Neural crest cell (in vitro differentiated cells): ENCODE measurements around the gene GPR158. TPM values are rescaled to one million over a fixed set of nuclear protein-coding genes. Genes with fewer than 3 reads are reported as not detected.

Source experiments
- DNase-seq: peaks from one replicate; pipeline ENCODE4 v3.0.0; 2021; ENCODE audit warnings: low read depth, mixed read lengths, low spot score
- H3K27ac Mint-ChIP-seq: one replicate; pipeline ENCODE4 v1.8.0; 2021; ENCODE audit warnings: mild to moderate bottlenecking, mixed read lengths; ENCODE audit not compliant: unreplicated experiment
- H3K27me3 Mint-ChIP-seq: 2 replicates; pipeline ENCODE4 v1.8.0; 2021; ENCODE audit warnings: low read depth, mild to moderate bottlenecking, mixed read lengths
- H3K36me3 Mint-ChIP-seq: 2 replicates; pipeline ENCODE4 v1.8.0; 2021; ENCODE audit warnings: low read depth, mild to moderate bottlenecking, mixed read lengths
- H3K4me1 Mint-ChIP-seq: 2 replicates; pipeline ENCODE4 v1.8.0; 2021; ENCODE audit warnings: mixed read lengths
- H3K4me3 Mint-ChIP-seq: one replicate; pipeline ENCODE4 v1.8.0; 2021; ENCODE audit warnings: mild to moderate bottlenecking, mixed read lengths
- H3K9me3 Mint-ChIP-seq: 2 replicates; pipeline ENCODE4 v1.8.0; 2021; ENCODE audit warnings: mixed read lengths
- total RNA-seq: library from RNA; stranded (reverse); gene quantifications from 2 replicates; pipeline ENCODE4 v1.2.1, GENCODE V29; 2021
- TF ChIP-seq, protein P1 (sequence below): fragments of 200-600 bp; sonication (generic); conservative IDR thresholded peaks from 2 replicates; pipeline ENCODE4 v1.5.0; 2021; ENCODE audit warnings: antibody characterized with exemption, mild to moderate bottlenecking

The GPR158 gene
- total RNA-seq, 1 donor from 2014 or later, result 0.26 TPM

DNA sequence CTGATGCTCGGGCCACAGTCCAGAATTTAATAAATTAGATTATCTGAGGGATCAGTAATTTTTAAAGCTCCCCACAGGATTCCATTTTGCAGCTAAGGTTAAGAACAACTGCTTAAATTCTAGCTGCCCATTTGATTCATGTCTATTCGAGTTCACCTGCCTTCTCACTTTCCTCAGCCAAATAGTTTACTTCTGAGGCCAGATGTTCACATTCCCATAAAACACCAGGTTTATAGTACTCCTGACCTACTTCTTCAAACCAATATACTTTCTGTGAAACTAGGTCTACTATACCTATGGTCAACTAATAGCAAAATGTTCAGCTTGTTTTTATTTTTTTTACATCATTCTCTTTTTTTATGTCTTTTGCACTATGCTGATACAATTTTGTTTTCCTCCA is 86.3 kb downstream of the GPR158 start:
- H3K27me3 Mint-ChIP-seq, result no peaks in the 10 kb centered on the region
- no peaks in the 10 kb centered on the region for H3K9me3 Mint-ChIP-seq
- no peaks in the 10 kb centered on the region for H3K36me3 Mint-ChIP-seq
- H3K4me3 Mint-ChIP-seq, result no peak overlapping the region
- DNase-seq, result no peak
- no peaks in the 10 kb centered on the region for H3K4me1 Mint-ChIP-seq
- no peak overlapping the region for H3K27ac Mint-ChIP-seq
- TF ChIP-seq, protein P1, sequence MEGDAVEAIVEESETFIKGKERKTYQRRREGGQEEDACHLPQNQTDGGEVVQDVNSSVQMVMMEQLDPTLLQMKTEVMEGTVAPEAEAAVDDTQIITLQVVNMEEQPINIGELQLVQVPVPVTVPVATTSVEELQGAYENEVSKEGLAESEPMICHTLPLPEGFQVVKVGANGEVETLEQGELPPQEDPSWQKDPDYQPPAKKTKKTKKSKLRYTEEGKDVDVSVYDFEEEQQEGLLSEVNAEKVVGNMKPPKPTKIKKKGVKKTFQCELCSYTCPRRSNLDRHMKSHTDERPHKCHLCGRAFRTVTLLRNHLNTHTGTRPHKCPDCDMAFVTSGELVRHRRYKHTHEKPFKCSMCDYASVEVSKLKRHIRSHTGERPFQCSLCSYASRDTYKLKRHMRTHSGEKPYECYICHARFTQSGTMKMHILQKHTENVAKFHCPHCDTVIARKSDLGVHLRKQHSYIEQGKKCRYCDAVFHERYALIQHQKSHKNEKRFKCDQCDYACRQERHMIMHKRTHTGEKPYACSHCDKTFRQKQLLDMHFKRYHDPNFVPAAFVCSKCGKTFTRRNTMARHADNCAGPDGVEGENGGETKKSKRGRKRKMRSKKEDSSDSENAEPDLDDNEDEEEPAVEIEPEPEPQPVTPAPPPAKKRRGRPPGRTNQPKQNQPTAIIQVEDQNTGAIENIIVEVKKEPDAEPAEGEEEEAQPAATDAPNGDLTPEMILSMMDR, result no peak

DNA sequence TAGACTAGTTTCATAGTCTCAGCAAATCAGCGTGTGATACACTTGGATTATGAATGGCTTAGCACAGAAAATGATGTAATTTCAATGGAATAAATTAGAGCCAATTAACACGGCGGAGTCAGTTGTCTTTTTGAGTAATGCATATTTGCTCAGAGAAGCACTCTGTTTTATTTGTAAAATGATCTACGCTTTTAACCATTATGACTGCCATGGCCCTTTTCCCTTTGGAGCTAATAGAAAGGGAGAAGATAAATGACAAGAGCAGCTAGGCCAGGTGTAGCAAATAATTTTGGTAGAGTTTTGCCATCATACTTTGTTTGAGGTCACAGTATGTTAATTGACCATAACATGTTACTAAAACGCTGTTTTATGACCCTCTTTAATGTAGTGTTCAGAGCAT is 86.8 kb downstream of the GPR158 start:
- H3K4me3 Mint-ChIP-seq, result no peak overlapping the region
- H3K27me3 Mint-ChIP-seq, result no peaks in the 10 kb centered on the region
- no peaks in the 10 kb centered on the region for H3K4me1 Mint-ChIP-seq
- TF ChIP-seq, protein P1, result no peak
- no peaks in the 10 kb centered on the region for H3K36me3 Mint-ChIP-seq
- H3K9me3 Mint-ChIP-seq, result no peaks in the 10 kb centered on the region
- no peak for DNase-seq
- H3K27ac Mint-ChIP-seq, result no peak overlapping the region

DNA sequence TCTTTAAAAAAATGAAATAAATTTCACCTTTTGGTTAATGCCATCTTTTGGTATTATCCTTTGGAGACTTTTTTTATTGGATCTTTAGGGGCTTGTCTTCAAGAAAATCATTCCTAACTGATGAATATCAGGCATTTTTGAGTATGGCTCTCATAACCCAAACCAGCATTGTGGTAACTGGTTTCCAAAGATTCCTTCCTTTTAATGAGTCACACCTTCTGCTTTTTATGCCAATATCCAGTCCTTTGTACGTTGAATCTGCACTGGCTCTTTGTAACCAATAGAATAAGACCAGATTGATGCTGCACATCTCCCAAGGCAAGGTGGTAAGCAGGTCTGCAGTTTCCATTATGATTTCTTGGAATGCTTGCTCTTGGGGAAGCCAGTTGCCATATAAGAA is 89.1 kb downstream of the GPR158 start:
- DNase-seq, result no peak
- TF ChIP-seq, protein P1, result no peak
- Mint-ChIP-seq H3K4me3 (no peak overlapping the region), H3K4me1 (no peaks in the 10 kb centered on the region), H3K27ac (no peak overlapping the region), H3K36me3 (no peaks in the 10 kb centered on the region), H3K27me3 (no peaks in the 10 kb centered on the region), H3K9me3 (peaks cover 3% of the 10 kb centered on the region)

DNA sequence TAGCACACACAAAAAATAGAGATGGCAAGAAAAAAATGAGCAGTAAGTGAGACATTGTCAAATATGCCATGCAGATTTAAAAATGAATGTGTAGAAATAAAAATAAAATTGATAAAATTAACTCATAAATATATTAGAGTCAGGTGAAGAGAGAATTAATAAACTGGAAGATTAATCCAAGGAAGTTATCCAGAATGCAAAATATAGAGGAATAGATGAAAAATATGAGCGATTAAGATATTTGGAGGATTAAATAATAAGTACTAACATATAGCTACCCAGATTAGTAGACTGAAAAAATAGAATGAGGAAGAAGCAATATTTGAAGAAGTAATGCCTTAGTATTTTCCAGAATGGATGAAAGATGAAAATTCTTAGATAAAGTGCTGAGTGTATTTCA is 103.4 kb downstream of the GPR158 start:
- Mint-ChIP-seq H3K27ac (no peak overlapping the region), H3K4me1 (no peaks in the 10 kb centered on the region), H3K36me3 (peaks cover 9% of the 10 kb centered on the region), H3K27me3 (no peaks in the 10 kb centered on the region), H3K9me3 (peaks cover 16% of the 10 kb centered on the region), H3K4me3 (no peak overlapping the region)
- TF ChIP-seq, protein P1, result no peak
- no peak for DNase-seq

DNA sequence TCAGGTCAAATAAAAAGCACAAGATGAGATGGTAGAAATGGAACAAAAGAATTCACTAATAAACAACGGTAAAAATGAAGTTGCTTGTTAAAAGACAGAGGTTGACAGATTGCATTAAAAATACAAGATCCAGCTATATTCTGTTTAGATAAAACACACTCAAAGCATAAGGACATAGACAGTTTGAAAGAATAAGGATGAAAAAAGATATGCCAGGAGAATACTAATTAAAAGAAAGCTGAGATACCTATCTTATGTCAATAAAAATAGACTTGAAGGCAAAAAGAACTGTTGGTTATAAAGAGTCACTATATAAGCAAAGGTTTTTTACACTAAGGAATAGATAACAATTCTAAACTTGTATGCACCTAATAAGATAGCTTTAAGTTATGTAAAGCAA is 105.3 kb downstream of the GPR158 start:
- no peaks in the 10 kb centered on the region for H3K27me3 Mint-ChIP-seq
- no peaks in the 10 kb centered on the region for H3K4me1 Mint-ChIP-seq
- TF ChIP-seq, protein P1, result no peak
- DNase-seq, result no peak
- H3K4me3 Mint-ChIP-seq, result no peak overlapping the region
- H3K9me3 Mint-ChIP-seq, result peaks cover 22% of the 10 kb centered on the region
- peaks cover 11% of the 10 kb centered on the region for H3K36me3 Mint-ChIP-seq
- no peak overlapping the region for H3K27ac Mint-ChIP-seq

DNA sequence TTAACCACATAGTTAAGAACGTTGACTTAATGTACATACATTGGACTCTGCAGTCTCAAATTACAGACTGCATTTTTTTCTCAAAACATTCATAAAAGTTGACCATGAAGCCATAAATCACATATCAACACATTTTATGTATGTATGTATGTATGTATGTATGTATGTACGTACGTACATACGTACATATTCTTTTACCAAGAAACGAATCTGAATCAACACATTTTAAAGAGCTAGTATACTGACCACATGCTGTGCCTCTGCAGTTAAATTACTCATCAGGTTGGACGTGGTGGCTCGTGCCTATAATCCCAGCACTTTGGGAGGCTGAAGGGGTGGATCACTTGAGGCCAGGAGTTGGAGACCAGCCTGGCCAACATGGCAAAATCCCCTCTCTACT is 105.8 kb downstream of the GPR158 start:
- no peak overlapping the region for H3K27ac Mint-ChIP-seq
- H3K27me3 Mint-ChIP-seq, result no peaks in the 10 kb centered on the region
- peaks cover 25% of the 10 kb centered on the region for H3K9me3 Mint-ChIP-seq
- no peak for DNase-seq
- no peak overlapping the region for H3K4me3 Mint-ChIP-seq
- peaks cover 11% of the 10 kb centered on the region for H3K36me3 Mint-ChIP-seq
- TF ChIP-seq, protein P1, result no peak
- no peaks in the 10 kb centered on the region for H3K4me1 Mint-ChIP-seq
